ENCODE measurements around the gene COX17.

DNA sequence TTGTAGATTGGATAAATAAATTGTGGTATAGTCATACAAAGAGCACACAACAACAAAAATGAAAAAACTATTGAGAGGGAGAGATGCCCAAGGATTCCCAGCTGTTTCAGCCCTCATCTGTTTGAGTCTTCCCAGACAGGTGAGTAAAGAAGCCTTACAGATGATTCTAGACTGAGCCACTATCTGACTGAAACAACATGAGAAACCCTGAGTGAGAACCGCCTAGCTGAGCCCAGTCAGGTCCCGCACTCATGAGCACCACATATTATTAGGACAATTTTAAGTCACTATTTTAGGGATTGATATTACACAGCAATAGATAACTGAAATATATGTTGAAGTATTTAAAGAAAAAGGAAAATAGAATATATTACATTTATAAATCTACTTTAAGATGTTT lies 35.8 kb downstream of the COX17 start:
- TF ChIP-seq, protein P1, sequence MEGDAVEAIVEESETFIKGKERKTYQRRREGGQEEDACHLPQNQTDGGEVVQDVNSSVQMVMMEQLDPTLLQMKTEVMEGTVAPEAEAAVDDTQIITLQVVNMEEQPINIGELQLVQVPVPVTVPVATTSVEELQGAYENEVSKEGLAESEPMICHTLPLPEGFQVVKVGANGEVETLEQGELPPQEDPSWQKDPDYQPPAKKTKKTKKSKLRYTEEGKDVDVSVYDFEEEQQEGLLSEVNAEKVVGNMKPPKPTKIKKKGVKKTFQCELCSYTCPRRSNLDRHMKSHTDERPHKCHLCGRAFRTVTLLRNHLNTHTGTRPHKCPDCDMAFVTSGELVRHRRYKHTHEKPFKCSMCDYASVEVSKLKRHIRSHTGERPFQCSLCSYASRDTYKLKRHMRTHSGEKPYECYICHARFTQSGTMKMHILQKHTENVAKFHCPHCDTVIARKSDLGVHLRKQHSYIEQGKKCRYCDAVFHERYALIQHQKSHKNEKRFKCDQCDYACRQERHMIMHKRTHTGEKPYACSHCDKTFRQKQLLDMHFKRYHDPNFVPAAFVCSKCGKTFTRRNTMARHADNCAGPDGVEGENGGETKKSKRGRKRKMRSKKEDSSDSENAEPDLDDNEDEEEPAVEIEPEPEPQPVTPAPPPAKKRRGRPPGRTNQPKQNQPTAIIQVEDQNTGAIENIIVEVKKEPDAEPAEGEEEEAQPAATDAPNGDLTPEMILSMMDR (IDR thresholded peaks at IDR 0.05 in 8 of 11, conservative IDR thresholded peaks at IDR 0.05 in 3 of 11) = no peak
- no peak for TF ChIP-seq POLR2AphosphoS5 (IDR thresholded peaks at IDR 0.05)

All from spleen (tissue), 7 donors.